A549 (cell line): ENCODE results near the gene ST6GALNAC4. TPM values are rescaled to one million over a fixed set of nuclear protein-coding genes. Genes with fewer than 3 reads are reported as not detected.

ENCODE experiments used
- ATAC-seq, 2 experiments: fragments of 200-7000 bp in 1 of 2; fragments of >200 bp in 1 of 2; cut with Nextera tagmentation in 1 of 2; cut with Tn5 transposase in 1 of 2; 3 replicates each; pipeline versions ENCODE4 v1.8.0 to v1.9.1; 2018 to 2020; ENCODE audit warnings: mild to moderate bottlenecking in 1 of 2, moderate library complexity in 1 of 2
- CTCF ChIA-PET: fragments of 300-600 bp; sonication (Branson Sonifier 250); formaldehyde crosslinking; extraction: SDS; loops from one replicate; lab custom pipeline; 2021; ENCODE audit warnings: antibody characterized with exemption, inconsistent platforms; lab: Yijun Ruan, JAX
- POLR2A ChIA-PET: fragments of 350-600 bp; formaldehyde crosslinking; extraction: SDS; loops from one replicate; lab custom pipeline; 2021; ENCODE audit warnings: antibody characterized with exemption, inconsistent platforms; lab: Yijun Ruan, JAX
- DNase-seq, 2 experiments: peaks; one replicate each; pipeline versions ENCODE4 v3.0.0 to v3.0.0-alpha.2; 2011 to 2016; ENCODE audit warnings: low read depth in 1 of 2, low spot score in 1 of 2
- FAIRE-seq: peaks from 2 replicates; lab custom pipeline; 2011; peaks lifted over from hg19 to GRCh38; lab: Jason Lieb, UNC
- H3K27ac ChIP-seq, 2 experiments: fragments of >200 bp; sonication (Bioruptor Twin); formaldehyde crosslinking; 3 replicates each; pipeline ENCODE4 v1.5.1; 2016 to 2017
- H3K4me1 ChIP-seq: fragments of >200 bp; sonication (Bioruptor Twin); formaldehyde crosslinking; 3 replicates; pipeline ENCODE4 v1.6.1; 2016
- H3K4me2 ChIP-seq: fragments of >200 bp; sonication (Bioruptor Twin); formaldehyde crosslinking; 3 replicates; pipeline ENCODE4 v1.6.1; 2016
- H3K4me3 ChIP-seq: fragments of >200 bp; sonication (Bioruptor Twin); formaldehyde crosslinking; 3 replicates; pipeline ENCODE4 v1.5.1; 2016
- H3K9me3 ChIP-seq: fragments of >200 bp; sonication (Bioruptor Twin); formaldehyde crosslinking; 3 replicates; pipeline ENCODE4 v1.6.1; 2016
- BCL3 ChIP-seq: fragments of >200 bp; sonication (Bioruptor Twin); formaldehyde crosslinking; IDR thresholded peaks from 3 replicates; pipeline ENCODE4 v1.6.1; 2016
- CBX2 ChIP-seq: fragments of 200-600 bp; sonication (generic); IDR thresholded peaks from 2 replicates; pipeline ENCODE4 v1.6.1; 2016; ENCODE audit warnings: low read depth, mild to moderate bottlenecking, borderline replicate concordance
- CBX8 ChIP-seq: fragments of 200-600 bp; sonication (generic); IDR thresholded peaks from 2 replicates; pipeline ENCODE4 v1.6.1; 2016
- E2F6 ChIP-seq: IDR thresholded peaks from 2 replicates; pipeline ENCODE4 v1.6.1; 2012; ENCODE audit warnings: low read depth, borderline replicate concordance
- EHF ChIP-seq: fragments of 250-450 bp; sonication (Bioruptor Pico); IDR thresholded peaks from 2 replicates; pipeline ENCODE4 v1.5.0; 2020; ENCODE audit warnings: mild to moderate bottlenecking
- ELK1 ChIP-seq: fragments of 150-350 bp; IDR thresholded peaks from 2 replicates; pipeline ENCODE4 v1.6.1; 2014; ENCODE audit warnings: low read depth, mild to moderate bottlenecking, low read length
- EP300 ChIP-seq, 2 experiments: fragments of >200 bp; sonication (Bioruptor Twin); formaldehyde crosslinking; IDR thresholded peaks; 2 replicates in 1 of 2; 3 replicates in 1 of 2; pipeline ENCODE4 v1.6.1; 2016 to 2017
- JUN ChIP-seq, 2 experiments: fragments of >200 bp; sonication (Bioruptor Twin); formaldehyde crosslinking; IDR thresholded peaks; 2 replicates in 1 of 2; 3 replicates in 1 of 2; pipeline ENCODE4 v1.6.1; 2016 to 2017
- JUNB ChIP-seq: fragments of >200 bp; sonication (Bioruptor Twin); formaldehyde crosslinking; IDR thresholded peaks from 2 replicates; pipeline ENCODE4 v1.6.1; 2016
- KDM1A ChIP-seq: fragments of 200-600 bp; sonication (generic); IDR thresholded peaks from 2 replicates; pipeline ENCODE4 v1.6.1; 2016; ENCODE audit warnings: low read depth, mild to moderate bottlenecking
- MAZ ChIP-seq: fragments of 150-350 bp; IDR thresholded peaks from 2 replicates; pipeline ENCODE4 v1.6.1; 2014; ENCODE audit warnings: antibody characterized with exemption, low read depth, low read length, borderline replicate concordance
- PBX3 ChIP-seq: IDR thresholded peaks from 2 replicates; pipeline ENCODE4 v1.6.1; 2012
- POLR2A ChIP-seq: IDR thresholded peaks from 2 replicates; pipeline ENCODE4 v1.6.1; 2012; ENCODE audit warnings: mild to moderate bottlenecking, low read length
- POLR2AphosphoS2 ChIP-seq: conservative IDR thresholded peaks from 2 replicates; pipeline ENCODE4 v1.6.1; 2012; ENCODE audit warnings: low read length, improper control_type of control experiment, inconsistent platforms
- RNF2 ChIP-seq: fragments of 200-600 bp; sonication (generic); IDR thresholded peaks from 2 replicates; pipeline ENCODE4 v1.6.1; 2016; ENCODE audit warnings: low read depth, mild to moderate bottlenecking, antibody characterized with exemption, moderate library complexity, borderline replicate concordance
- SMC3 ChIP-seq: fragments of >200 bp; sonication (Bioruptor Twin); formaldehyde crosslinking; IDR thresholded peaks from 3 replicates; pipeline ENCODE4 v1.6.1; 2018; ENCODE audit warnings: inconsistent platforms
- TFCP2L1 ChIP-seq: fragments of 250-450 bp; sonication (Bioruptor Pico); IDR thresholded peaks from 2 replicates; pipeline ENCODE4 v1.5.0; 2021; ENCODE audit warnings: mild to moderate bottlenecking
- TP53 ChIP-seq: fragments of 250-450 bp; sonication (Bioruptor Pico); IDR thresholded peaks from 2 replicates; pipeline ENCODE4 v1.5.0; 2021; ENCODE audit warnings: mild to moderate bottlenecking, moderate library complexity
- ZC3H11A ChIP-seq: fragments of 450-650 bp; IDR thresholded peaks from 2 replicates; pipeline ENCODE4 v1.6.1; 2014; ENCODE audit warnings: antibody characterized with exemption, mild to moderate bottlenecking
- ZFP36 ChIP-seq: fragments of 450-650 bp; IDR thresholded peaks from 2 replicates; pipeline ENCODE4 v1.6.1; 2014; ENCODE audit warnings: borderline replicate concordance; ENCODE audit not compliant: partially characterized antibody
- WGBS: methylation state at CpG from one replicate; pipeline ENCODE4 v1.1.6; 2017; ENCODE audit errors: missing lambda C conversion rate; 5-methylcytosine and 5-hydroxymethylcytosine counted together
- polyA plus RNA-seq, 4 experiments: library from polyadenylated mRNA; depleted of rRNA in 3 of 4; stranded (reverse); fragments of >200 nt; fragmentation: RNase III in 1 of 4; extraction: RNeasy Plus Mini Kit Qiagen cat#74134 plus additional on column Dnase treatment in 1 of 4; gene quantifications; 2 replicates in 3 of 4; 3 replicates in 1 of 4; pipeline ENCODE4 v1.2.3, GENCODE V29; 2011 to 2017
- TF ChIP-seq, protein P1 (sequence below): fragments of 250-450 bp; sonication (Bioruptor Pico); IDR thresholded peaks from 2 replicates; pipeline ENCODE4 v1.5.0; 2021; ENCODE audit warnings: mild to moderate bottlenecking, moderate library complexity, borderline replicate concordance
- TF ChIP-seq, protein P2 (sequence below): fragments of >200 bp; sonication (Bioruptor Twin); formaldehyde crosslinking; IDR thresholded peaks from 3 replicates; pipeline ENCODE4 v1.5.1; 2016

ST6GALNAC4 gene
- polyA plus RNA-seq, 2 of the 4 experiments (the other 2 are of a cell fraction): 11.0 to 24.8 TPM

GRCh38 chr9:127930231-127931091 is 13.6 kb upstream of the ST6GALNAC4 start, which contains the start of gene PIP5KL1 (continued):
- TF ChIP-seq, protein P1, sequence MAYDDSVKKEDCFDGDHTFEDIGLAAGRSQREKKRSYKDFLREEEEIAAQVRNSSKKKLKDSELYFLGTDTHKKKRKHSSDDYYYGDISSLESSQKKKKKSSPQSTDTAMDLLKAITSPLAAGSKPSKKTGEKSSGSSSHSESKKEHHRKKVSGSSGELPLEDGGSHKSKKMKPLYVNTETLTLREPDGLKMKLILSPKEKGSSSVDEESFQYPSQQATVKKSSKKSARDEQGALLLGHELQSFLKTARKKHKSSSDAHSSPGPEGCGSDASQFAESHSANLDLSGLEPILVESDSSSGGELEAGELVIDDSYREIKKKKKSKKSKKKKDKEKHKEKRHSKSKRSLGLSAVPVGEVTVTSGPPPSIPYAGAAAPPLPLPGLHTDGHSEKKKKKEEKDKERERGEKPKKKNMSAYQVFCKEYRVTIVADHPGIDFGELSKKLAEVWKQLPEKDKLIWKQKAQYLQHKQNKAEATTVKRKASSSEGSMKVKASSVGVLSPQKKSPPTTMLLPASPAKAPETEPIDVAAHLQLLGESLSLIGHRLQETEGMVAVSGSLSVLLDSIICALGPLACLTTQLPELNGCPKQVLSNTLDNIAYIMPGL: no peak
- TF ChIP-seq CBX2: no peak
- TF ChIP-seq, all 56 proteins: peak for 13

DNA sequence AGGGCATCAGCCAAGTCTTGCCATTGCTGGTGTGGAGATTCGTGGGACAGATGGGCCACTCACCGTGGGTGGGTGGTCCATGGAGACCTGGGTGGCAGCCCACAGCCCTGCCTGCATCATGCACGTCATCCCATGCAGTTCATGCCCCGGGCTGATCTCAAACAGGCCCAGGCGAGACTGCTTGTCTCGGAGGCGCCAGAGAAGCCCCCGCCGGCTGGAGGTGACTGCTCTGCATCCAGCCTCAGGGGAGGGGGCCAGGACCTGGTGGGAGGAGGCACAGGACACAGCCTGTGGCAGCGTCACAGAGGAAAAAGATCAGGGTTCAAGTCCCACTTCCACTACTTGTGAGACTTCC is 12.8 kb upstream of the ST6GALNAC4 start:
- WGBS: 95% methylated on average over 4 of the region's 10 CpGs
- H3K4me2 ChIP-seq: peak overlapping the region; percentile 98; the same call in 2 of the 3 replicates
- H3K27ac ChIP-seq: peak overlapping the region in 1 of 2 experiments; percentile 83; a peak in 2 of 6 replicates
- FAIRE-seq (no peak), DNase-seq (no peak), ATAC-seq (no peak)
- peaks cover 44% of the 10 kb centered on the region for H3K4me1 ChIP-seq
- TF ChIP-seq, protein P2, sequence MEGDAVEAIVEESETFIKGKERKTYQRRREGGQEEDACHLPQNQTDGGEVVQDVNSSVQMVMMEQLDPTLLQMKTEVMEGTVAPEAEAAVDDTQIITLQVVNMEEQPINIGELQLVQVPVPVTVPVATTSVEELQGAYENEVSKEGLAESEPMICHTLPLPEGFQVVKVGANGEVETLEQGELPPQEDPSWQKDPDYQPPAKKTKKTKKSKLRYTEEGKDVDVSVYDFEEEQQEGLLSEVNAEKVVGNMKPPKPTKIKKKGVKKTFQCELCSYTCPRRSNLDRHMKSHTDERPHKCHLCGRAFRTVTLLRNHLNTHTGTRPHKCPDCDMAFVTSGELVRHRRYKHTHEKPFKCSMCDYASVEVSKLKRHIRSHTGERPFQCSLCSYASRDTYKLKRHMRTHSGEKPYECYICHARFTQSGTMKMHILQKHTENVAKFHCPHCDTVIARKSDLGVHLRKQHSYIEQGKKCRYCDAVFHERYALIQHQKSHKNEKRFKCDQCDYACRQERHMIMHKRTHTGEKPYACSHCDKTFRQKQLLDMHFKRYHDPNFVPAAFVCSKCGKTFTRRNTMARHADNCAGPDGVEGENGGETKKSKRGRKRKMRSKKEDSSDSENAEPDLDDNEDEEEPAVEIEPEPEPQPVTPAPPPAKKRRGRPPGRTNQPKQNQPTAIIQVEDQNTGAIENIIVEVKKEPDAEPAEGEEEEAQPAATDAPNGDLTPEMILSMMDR: no peak
- no peak for TF ChIP-seq MAZ
- TF ChIP-seq KDM1A: no peak
- TF ChIP-seq EP300 (IDR thresholded peaks at IDR 0.05): no peak
- no peak for TF ChIP-seq POLR2A
- no peak for TF ChIP-seq ZC3H11A
- no peak for TF ChIP-seq RNF2
- no peak for TF ChIP-seq BCL3
- no peak for TF ChIP-seq E2F6
- no peak for TF ChIP-seq EHF (CRISPR knock-in tag)
- TF ChIP-seq TFCP2L1 (CRISPR knock-in tag): no peak
- TF ChIP-seq JUNB: no peak
- TF ChIP-seq JUN (IDR thresholded peaks at IDR 0.05): no peak
- no peak for TF ChIP-seq ELK1
- TF ChIP-seq PBX3: no peak; the same call in 1 of the 2 replicates
- no peak for TF ChIP-seq ZFP36
- TF ChIP-seq CBX8: no peak
- no peak for TF ChIP-seq SMC3
- TF ChIP-seq POLR2AphosphoS2: no peak; the same call in 1 of the 2 replicates
- TF ChIP-seq TP53: no peak
- H3K9me3 ChIP-seq: no peaks in the 10 kb centered on the region
- no peak overlapping the region for H3K4me3 ChIP-seq
- CTCF ChIA-PET: interaction anchor here (0.6 to 35.7 kb wide), 7 partner anchors 9 to 194 kb away, joined by 3 to 827 read pairs (median 13); partner anchors contain the start of gene TOR2A
- POLR2A ChIA-PET: no interaction called here
